A549 (cell line): ENCODE measurements around the gene GPR37L1. TPM values are rescaled to one million over a fixed set of nuclear protein-coding genes. Genes with fewer than 3 reads are reported as not detected.

ENCODE experiments used
- polyA plus RNA-seq, 4 experiments: library from polyadenylated mRNA; depleted of rRNA in 3 of 4; stranded (reverse); fragments of >200 nt; fragmentation: RNase III in 1 of 4; extraction: RNeasy Plus Mini Kit Qiagen cat#74134 plus additional on column Dnase treatment in 1 of 4; gene quantifications; 2 replicates in 3 of 4; 3 replicates in 1 of 4; pipeline ENCODE4 v1.2.3, GENCODE V29; 2011 to 2017
- small RNA-seq, 6 experiments: library from RNA; depleted of rRNA; stranded (forward); fragments of <200 nt; gene quantifications; one replicate each; pipeline ENCODE3, GENCODE V24; 2012

The GPR37L1 gene
- polyA plus RNA-seq, 2 of the 4 experiments (the other 2 are of a cell fraction) = 0.08 to 0.13 TPM

Small RNAs within 50 kb of the gene (small RNA-seq; reads per million reads assigned to genes)
- gene CRIP1P3 = 0 to 0.26 (median 0) reads per million in 6 experiments

Other genes starting within 250 kb of the GPR37L1 start
- 10.0 and 13.8 TPM in 2 replicates for gene SHISA4, start 234.0 kb upstream of the GPR37L1 start, polyA plus RNA-seq (2011; rRNA removed)
- 10.6 to 15.0 TPM (median 14.4 TPM) in 3 replicates for gene SHISA4, start 234.0 kb upstream of the GPR37L1 start, polyA plus RNA-seq (2017; fragmentation: RNase III; extraction: RNeasy Plus Mini Kit Qiagen cat#74134 plus additional on column Dnase treatment)
- 0.03 TPM in 1 of 2 replicates, not detected in the other for gene LMOD1, start 176.4 kb upstream of the GPR37L1 start, polyA plus RNA-seq (2011; rRNA removed)
- gene LMOD1, start 176.4 kb upstream of the GPR37L1 start, polyA plus RNA-seq (2017; fragmentation: RNase III; extraction: RNeasy Plus Mini Kit Qiagen cat#74134 plus additional on column Dnase treatment) = not detected in 3 replicates
- 96.2 and 127 TPM in 2 replicates for gene TIMM17A, start 167.4 kb upstream of the GPR37L1 start, polyA plus RNA-seq (2011; rRNA removed)
- 133 to 142 TPM (median 134 TPM) in 3 replicates for gene TIMM17A, start 167.4 kb upstream of the GPR37L1 start, polyA plus RNA-seq (2017; fragmentation: RNase III; extraction: RNeasy Plus Mini Kit Qiagen cat#74134 plus additional on column Dnase treatment)
- 80.4 and 87.6 TPM in 2 replicates for gene RNPEP, start 140.3 kb upstream of the GPR37L1 start, polyA plus RNA-seq (2011; rRNA removed)
- 61.3 to 71.1 TPM (median 69.8 TPM) in 3 replicates for gene RNPEP, start 140.3 kb upstream of the GPR37L1 start, polyA plus RNA-seq (2017; fragmentation: RNase III; extraction: RNeasy Plus Mini Kit Qiagen cat#74134 plus additional on column Dnase treatment)
- gene ELF3, start 112.3 kb upstream of the GPR37L1 start, polyA plus RNA-seq (2011; rRNA removed) = 334 and 365 TPM in 2 replicates
- 138 to 180 TPM (median 179 TPM) in 3 replicates for gene ELF3, start 112.3 kb upstream of the GPR37L1 start, polyA plus RNA-seq (2017; fragmentation: RNase III; extraction: RNeasy Plus Mini Kit Qiagen cat#74134 plus additional on column Dnase treatment)
- 49.8 and 57.8 TPM in 2 replicates for gene ARL8A, start 21.8 kb downstream of the GPR37L1 start, polyA plus RNA-seq (2011; rRNA removed)
- 18.0 to 25.6 TPM (median 23.4 TPM) in 3 replicates for gene ARL8A, start 21.8 kb downstream of the GPR37L1 start, polyA plus RNA-seq (2017; fragmentation: RNase III; extraction: RNeasy Plus Mini Kit Qiagen cat#74134 plus additional on column Dnase treatment)
- gene PTPN7, start 37.7 kb downstream of the GPR37L1 start, polyA plus RNA-seq (2011; rRNA removed) = 0.08 TPM in 1 of 2 replicates, not detected in the other
- not detected in 3 replicates for gene PTPN7, start 37.7 kb downstream of the GPR37L1 start, polyA plus RNA-seq (2017; fragmentation: RNase III; extraction: RNeasy Plus Mini Kit Qiagen cat#74134 plus additional on column Dnase treatment)
- 0.84 and 1.3 TPM in 2 replicates for gene LGR6, start 70.9 kb downstream of the GPR37L1 start, polyA plus RNA-seq (2011; rRNA removed)
- gene LGR6, start 70.9 kb downstream of the GPR37L1 start, polyA plus RNA-seq (2017; fragmentation: RNase III; extraction: RNeasy Plus Mini Kit Qiagen cat#74134 plus additional on column Dnase treatment) = 0.60 to 1.3 TPM (median 1.1 TPM) in 3 replicates
- 166 and 188 TPM in 2 replicates for gene UBE2T, start 219.0 kb downstream of the GPR37L1 start, polyA plus RNA-seq (2011; rRNA removed)
- gene UBE2T, start 219.0 kb downstream of the GPR37L1 start, polyA plus RNA-seq (2017; fragmentation: RNase III; extraction: RNeasy Plus Mini Kit Qiagen cat#74134 plus additional on column Dnase treatment) = 75.3 to 83.2 TPM (median 79.5 TPM) in 3 replicates
- gene PPP1R12B, start 225.8 kb downstream of the GPR37L1 start, polyA plus RNA-seq (2011; rRNA removed) = 12.1 and 14.8 TPM in 2 replicates
- 2.7 to 3.6 TPM (median 3.3 TPM) in 3 replicates for gene PPP1R12B, start 225.8 kb downstream of the GPR37L1 start, polyA plus RNA-seq (2017; fragmentation: RNase III; extraction: RNeasy Plus Mini Kit Qiagen cat#74134 plus additional on column Dnase treatment)